ENCODE data around the gene SNORC. TPM values are rescaled to one million over a fixed set of nuclear protein-coding genes. Genes with fewer than 3 reads are reported as not detected.

The SNORC gene
- total RNA-seq, 1 donor from 2014 or later, result not detected

DNA sequence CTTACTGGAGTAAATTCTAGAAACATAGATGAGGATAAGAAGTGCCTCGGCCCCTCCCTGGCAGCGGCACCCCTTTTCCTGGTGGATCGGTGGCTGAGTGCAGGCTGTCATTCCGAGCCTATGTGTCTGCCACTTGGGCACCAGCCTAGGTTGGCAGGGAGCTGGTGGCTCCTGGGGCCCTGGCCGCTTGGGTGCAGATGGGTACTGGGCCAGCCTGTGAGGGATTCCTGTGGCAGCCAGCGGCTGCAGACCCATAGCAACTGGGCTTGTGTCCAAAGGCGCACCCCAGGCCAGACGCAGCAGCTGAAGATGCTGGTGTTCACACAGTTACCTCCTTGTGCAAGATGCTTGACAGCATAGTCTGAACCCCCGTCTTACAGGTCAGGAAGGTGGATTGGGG, 2.8 kb downstream of the SNORC start:
- intact Hi-C loops (cut with DNase I), result no loop called here
- Histone ChIP-seq H3K36me3 (no peaks in the 10 kb centered on the region), H3K27me3 (peaks cover 3% of the 10 kb centered on the region), H3K27ac (no peak overlapping the region), H3K4me3 (no peak overlapping the region), H3K9me3 (no peaks in the 10 kb centered on the region), H3K4me1 (no peaks in the 10 kb centered on the region)
- TF ChIP-seq, protein P1, sequence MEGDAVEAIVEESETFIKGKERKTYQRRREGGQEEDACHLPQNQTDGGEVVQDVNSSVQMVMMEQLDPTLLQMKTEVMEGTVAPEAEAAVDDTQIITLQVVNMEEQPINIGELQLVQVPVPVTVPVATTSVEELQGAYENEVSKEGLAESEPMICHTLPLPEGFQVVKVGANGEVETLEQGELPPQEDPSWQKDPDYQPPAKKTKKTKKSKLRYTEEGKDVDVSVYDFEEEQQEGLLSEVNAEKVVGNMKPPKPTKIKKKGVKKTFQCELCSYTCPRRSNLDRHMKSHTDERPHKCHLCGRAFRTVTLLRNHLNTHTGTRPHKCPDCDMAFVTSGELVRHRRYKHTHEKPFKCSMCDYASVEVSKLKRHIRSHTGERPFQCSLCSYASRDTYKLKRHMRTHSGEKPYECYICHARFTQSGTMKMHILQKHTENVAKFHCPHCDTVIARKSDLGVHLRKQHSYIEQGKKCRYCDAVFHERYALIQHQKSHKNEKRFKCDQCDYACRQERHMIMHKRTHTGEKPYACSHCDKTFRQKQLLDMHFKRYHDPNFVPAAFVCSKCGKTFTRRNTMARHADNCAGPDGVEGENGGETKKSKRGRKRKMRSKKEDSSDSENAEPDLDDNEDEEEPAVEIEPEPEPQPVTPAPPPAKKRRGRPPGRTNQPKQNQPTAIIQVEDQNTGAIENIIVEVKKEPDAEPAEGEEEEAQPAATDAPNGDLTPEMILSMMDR (IDR thresholded peaks at IDR 0.05), result no peak
- DNase-seq (ENCODE audit: low spot score in 2 of 2), result no peak

- Histone ChIP-seq H3K36me3 (no peaks in the 10 kb centered on the region), H3K4me1 (no peaks in the 10 kb centered on the region), H3K27me3 (peaks cover 3% of the 10 kb centered on the region), H3K27ac (no peak overlapping the region), H3K9me3 (no peaks in the 10 kb centered on the region), H3K4me3 (no peak overlapping the region)
- intact Hi-C loops (cut with DNase I), result no loop called here
- peak in 1 of 2 donors; percentile 55 for DNase-seq (ENCODE audit: low spot score in 2 of 2)
- TF ChIP-seq, protein P1 (IDR thresholded peaks at IDR 0.05), result no peak
These were observed 3.3 kb downstream of the SNORC start for GRCh38 chr2:232873292-232873908.

GRCh38 chr2:232873909-232874641, 4.0 kb downstream of the SNORC start:
- peaks cover 3% of the 10 kb centered on the region for H3K27me3 ChIP-seq
- no peaks in the 10 kb centered on the region for H3K4me1 ChIP-seq
- no peak overlapping the region for H3K27ac ChIP-seq
- intact Hi-C loops (cut with DNase I), result no loop called here
- TF ChIP-seq, protein P1 (IDR thresholded peaks at IDR 0.05), result no peak
- H3K36me3 ChIP-seq, result no peaks in the 10 kb centered on the region
- H3K9me3 ChIP-seq, result no peaks in the 10 kb centered on the region
- DNase-seq (ENCODE audit: low spot score in 2 of 2), result no peak
- no peak overlapping the region for H3K4me3 ChIP-seq

DNA sequence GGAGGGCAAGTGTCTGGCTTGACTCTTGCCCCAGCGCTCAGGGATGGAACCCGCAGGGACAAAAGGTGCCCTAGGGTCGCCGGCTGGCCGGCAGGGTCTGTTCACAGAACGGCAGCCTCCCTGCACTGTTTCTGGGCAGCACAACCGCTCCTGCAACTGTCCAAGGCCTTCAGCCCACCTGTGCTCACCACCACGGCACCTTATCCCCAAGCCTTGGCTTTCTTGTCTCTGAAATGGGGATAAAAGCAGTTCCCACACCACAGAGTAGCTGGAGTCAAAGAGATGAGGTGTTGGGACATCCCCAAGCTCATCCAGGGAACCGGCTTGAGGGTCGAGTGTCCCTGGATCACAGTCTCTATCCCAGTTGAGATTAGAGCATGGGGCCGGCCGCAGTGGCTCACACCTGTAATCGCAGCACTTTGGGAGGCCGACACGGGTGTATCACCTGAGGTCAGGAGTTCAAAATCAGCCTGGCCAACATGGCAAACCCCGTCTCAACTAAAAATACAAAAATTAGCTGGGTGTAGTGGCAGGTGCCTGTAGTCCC, 4.7 kb downstream of the SNORC start:
- no peak for DNase-seq (ENCODE audit: low spot score in 2 of 2)
- TF ChIP-seq, protein P1 (IDR thresholded peaks at IDR 0.05), result no peak
- Histone ChIP-seq H3K4me1 (no peaks in the 10 kb centered on the region), H3K27me3 (peaks cover 3% of the 10 kb centered on the region), H3K4me3 (no peak overlapping the region), H3K36me3 (no peaks in the 10 kb centered on the region), H3K9me3 (no peaks in the 10 kb centered on the region), H3K27ac (no peak overlapping the region)
- intact Hi-C loops (cut with DNase I), result no loop called here

GRCh38 chr2:232875256-232876121, 5.4 kb downstream of the SNORC start:
- H3K27ac ChIP-seq, result no peak overlapping the region
- intact Hi-C loops (cut with DNase I), result no loop called here
- no peaks in the 10 kb centered on the region for H3K9me3 ChIP-seq
- no peaks in the 10 kb centered on the region for H3K4me1 ChIP-seq
- H3K36me3 ChIP-seq, result no peaks in the 10 kb centered on the region
- DNase-seq (ENCODE audit: low spot score in 2 of 2), result peak in 1 of 2 donors; percentile 60
- peaks cover 3% of the 10 kb centered on the region for H3K27me3 ChIP-seq
- H3K4me3 ChIP-seq, result peak overlapping the region; percentile 56 to 59
- TF ChIP-seq, protein P1 (IDR thresholded peaks at IDR 0.05), result no peak

Data from ascending aorta (tissue), 2 donors.